ENCODE data around the gene HOMER1.

- TF ChIP-seq, protein P1, sequence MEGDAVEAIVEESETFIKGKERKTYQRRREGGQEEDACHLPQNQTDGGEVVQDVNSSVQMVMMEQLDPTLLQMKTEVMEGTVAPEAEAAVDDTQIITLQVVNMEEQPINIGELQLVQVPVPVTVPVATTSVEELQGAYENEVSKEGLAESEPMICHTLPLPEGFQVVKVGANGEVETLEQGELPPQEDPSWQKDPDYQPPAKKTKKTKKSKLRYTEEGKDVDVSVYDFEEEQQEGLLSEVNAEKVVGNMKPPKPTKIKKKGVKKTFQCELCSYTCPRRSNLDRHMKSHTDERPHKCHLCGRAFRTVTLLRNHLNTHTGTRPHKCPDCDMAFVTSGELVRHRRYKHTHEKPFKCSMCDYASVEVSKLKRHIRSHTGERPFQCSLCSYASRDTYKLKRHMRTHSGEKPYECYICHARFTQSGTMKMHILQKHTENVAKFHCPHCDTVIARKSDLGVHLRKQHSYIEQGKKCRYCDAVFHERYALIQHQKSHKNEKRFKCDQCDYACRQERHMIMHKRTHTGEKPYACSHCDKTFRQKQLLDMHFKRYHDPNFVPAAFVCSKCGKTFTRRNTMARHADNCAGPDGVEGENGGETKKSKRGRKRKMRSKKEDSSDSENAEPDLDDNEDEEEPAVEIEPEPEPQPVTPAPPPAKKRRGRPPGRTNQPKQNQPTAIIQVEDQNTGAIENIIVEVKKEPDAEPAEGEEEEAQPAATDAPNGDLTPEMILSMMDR (IDR thresholded peaks at IDR 0.05; ENCODE audit: poor library complexity, severe bottlenecking): no peak
- TF ChIP-seq, protein P2, sequence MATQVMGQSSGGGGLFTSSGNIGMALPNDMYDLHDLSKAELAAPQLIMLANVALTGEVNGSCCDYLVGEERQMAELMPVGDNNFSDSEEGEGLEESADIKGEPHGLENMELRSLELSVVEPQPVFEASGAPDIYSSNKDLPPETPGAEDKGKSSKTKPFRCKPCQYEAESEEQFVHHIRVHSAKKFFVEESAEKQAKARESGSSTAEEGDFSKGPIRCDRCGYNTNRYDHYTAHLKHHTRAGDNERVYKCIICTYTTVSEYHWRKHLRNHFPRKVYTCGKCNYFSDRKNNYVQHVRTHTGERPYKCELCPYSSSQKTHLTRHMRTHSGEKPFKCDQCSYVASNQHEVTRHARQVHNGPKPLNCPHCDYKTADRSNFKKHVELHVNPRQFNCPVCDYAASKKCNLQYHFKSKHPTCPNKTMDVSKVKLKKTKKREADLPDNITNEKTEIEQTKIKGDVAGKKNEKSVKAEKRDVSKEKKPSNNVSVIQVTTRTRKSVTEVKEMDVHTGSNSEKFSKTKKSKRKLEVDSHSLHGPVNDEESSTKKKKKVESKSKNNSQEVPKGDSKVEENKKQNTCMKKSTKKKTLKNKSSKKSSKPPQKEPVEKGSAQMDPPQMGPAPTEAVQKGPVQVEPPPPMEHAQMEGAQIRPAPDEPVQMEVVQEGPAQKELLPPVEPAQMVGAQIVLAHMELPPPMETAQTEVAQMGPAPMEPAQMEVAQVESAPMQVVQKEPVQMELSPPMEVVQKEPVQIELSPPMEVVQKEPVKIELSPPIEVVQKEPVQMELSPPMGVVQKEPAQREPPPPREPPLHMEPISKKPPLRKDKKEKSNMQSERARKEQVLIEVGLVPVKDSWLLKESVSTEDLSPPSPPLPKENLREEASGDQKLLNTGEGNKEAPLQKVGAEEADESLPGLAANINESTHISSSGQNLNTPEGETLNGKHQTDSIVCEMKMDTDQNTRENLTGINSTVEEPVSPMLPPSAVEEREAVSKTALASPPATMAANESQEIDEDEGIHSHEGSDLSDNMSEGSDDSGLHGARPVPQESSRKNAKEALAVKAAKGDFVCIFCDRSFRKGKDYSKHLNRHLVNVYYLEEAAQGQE (IDR thresholded peaks at IDR 0.05; ENCODE audit: borderline replicate concordance): no peak
- TF ChIP-seq EP300 (conservative IDR thresholded peaks at IDR 0.05; ENCODE audit: poor library complexity, severe bottlenecking) (no peak), RAD21 (conservative IDR thresholded peaks at IDR 0.05) (no peak), EZH2 (IDR thresholded peaks at IDR 0.05; ENCODE audit: borderline replicate concordance, insufficient read depth, low read length, poor library complexity, severe bottlenecking) (no peak), SMC3 (conservative IDR thresholded peaks at IDR 0.05; ENCODE audit: poor library complexity) (no peak), POLR2AphosphoS5 (IDR thresholded peaks at IDR 0.05) (no peak)
Observed at GRCh38 chr5:79346420-79346824, 167.5 kb downstream of the HOMER1 start.

Data from neural cell (in vitro differentiated cells).